Chondrocyte (in vitro differentiated cells): ENCODE results near the gene SLC29A3. TPM values are rescaled to one million over a fixed set of nuclear protein-coding genes. Genes with fewer than 3 reads are reported as not detected.

Experiments used
- DNase-seq: peaks from one replicate; pipeline ENCODE4 v3.0.0; 2021; ENCODE audit warnings: mixed read lengths, low spot score
- H3K27ac Mint-ChIP-seq: one replicate; pipeline ENCODE4 v1.8.0; 2021; ENCODE audit warnings: mild to moderate bottlenecking, moderate library complexity, mixed read lengths; ENCODE audit not compliant: unreplicated experiment
- H3K27me3 Mint-ChIP-seq: 2 replicates; pipeline ENCODE4 v1.8.0; 2021; ENCODE audit warnings: low read depth, mixed read lengths
- H3K36me3 Mint-ChIP-seq: 2 replicates; pipeline ENCODE4 v1.8.0; 2021; ENCODE audit warnings: low read depth, mixed read lengths
- H3K4me1 Mint-ChIP-seq: 2 replicates; pipeline ENCODE4 v1.8.0; 2021; ENCODE audit warnings: low read depth, mild to moderate bottlenecking, mixed read lengths
- H3K4me3 Mint-ChIP-seq: one replicate; pipeline ENCODE4 v1.8.0; 2021; ENCODE audit warnings: mild to moderate bottlenecking, moderate library complexity, mixed read lengths; ENCODE audit not compliant: unreplicated experiment
- H3K9me3 Mint-ChIP-seq: 2 replicates; pipeline ENCODE4 v1.8.0; 2021; ENCODE audit warnings: low read depth, mixed read lengths
- total RNA-seq: library from RNA; stranded (reverse); gene quantifications from 3 replicates; pipeline ENCODE4 v1.2.1, GENCODE V29; 2021
- TF ChIP-seq, protein P1 (sequence below): fragments of 200-600 bp; sonication (generic); IDR thresholded peaks from 2 replicates; pipeline ENCODE4 v1.5.0; 2021; ENCODE audit warnings: antibody characterized with exemption, mild to moderate bottlenecking, moderate library complexity

Gene SLC29A3
- total RNA-seq, 1 donor from 2014 or later: 3.8 TPM

DNA sequence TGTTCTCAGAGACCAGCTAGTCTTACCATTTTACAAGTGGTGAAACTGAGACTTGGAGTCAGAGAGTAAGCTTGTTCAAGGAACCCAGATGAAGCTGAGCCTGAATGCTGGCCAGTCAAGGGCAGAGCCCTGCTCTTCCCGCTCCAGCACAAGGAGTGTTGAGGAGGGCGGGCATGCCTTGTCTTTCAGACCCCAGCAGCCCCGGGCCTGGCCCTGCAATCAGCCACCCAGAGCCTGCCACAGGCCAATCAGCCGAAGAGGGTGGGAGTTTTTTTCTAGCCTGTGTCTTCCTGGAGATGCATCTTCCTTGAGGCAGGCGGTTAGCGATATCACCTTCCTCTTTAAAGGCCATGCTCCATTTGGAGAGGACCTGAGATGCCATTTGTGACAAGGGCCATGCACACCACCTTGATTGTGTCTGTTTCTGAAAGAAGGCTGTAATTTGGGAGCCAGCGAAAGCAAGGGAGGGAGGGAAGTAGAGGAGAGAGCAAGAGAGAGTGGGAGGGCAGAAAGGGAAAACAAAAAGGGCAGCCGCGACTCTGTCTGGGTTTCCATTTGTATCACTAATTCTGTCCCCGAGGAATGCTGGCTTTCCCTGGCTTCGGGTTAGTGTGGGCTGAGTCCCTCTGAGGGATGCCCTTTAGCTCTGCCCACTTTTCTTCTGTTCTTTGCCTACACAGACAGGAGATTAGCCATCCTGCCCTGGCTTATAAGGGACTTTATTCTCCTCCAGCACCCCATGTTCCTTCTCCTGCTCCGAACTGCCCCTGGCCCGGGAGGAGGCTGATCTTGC is 85.6 kb downstream of the SLC29A3 start:
- DNase-seq: no peak
- no peaks in the 10 kb centered on the region for H3K36me3 Mint-ChIP-seq
- H3K9me3 Mint-ChIP-seq: no peaks in the 10 kb centered on the region
- TF ChIP-seq, protein P1, sequence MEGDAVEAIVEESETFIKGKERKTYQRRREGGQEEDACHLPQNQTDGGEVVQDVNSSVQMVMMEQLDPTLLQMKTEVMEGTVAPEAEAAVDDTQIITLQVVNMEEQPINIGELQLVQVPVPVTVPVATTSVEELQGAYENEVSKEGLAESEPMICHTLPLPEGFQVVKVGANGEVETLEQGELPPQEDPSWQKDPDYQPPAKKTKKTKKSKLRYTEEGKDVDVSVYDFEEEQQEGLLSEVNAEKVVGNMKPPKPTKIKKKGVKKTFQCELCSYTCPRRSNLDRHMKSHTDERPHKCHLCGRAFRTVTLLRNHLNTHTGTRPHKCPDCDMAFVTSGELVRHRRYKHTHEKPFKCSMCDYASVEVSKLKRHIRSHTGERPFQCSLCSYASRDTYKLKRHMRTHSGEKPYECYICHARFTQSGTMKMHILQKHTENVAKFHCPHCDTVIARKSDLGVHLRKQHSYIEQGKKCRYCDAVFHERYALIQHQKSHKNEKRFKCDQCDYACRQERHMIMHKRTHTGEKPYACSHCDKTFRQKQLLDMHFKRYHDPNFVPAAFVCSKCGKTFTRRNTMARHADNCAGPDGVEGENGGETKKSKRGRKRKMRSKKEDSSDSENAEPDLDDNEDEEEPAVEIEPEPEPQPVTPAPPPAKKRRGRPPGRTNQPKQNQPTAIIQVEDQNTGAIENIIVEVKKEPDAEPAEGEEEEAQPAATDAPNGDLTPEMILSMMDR: no peak
- H3K4me3 Mint-ChIP-seq: no peak overlapping the region
- peaks cover 64% of the 10 kb centered on the region for H3K27me3 Mint-ChIP-seq
- no peaks in the 10 kb centered on the region for H3K4me1 Mint-ChIP-seq
- H3K27ac Mint-ChIP-seq: no peak overlapping the region

DNA sequence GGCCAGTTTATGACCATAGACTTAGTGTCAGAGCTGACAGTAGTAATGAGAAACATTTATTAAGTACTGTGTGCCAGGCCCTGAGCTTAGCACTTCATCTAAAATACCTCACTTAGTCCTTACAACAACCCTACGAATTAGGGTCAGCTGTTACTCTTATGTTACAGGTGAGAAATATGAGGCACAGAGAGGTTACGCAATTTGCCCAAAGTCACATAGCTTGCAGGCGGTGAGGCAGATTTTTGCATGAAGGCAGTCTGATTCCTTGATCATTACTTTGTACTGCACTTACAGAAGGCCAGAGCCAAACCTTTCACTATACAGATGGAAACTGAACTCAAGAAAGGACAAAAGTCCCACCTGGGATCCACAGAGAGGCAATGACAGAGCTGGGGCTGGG is 87.8 kb downstream of the SLC29A3 start:
- H3K36me3 Mint-ChIP-seq: peaks cover 5% of the 10 kb centered on the region
- no peak for DNase-seq
- no peaks in the 10 kb centered on the region for H3K4me1 Mint-ChIP-seq
- peaks cover 8% of the 10 kb centered on the region for H3K9me3 Mint-ChIP-seq
- no peak overlapping the region for H3K4me3 Mint-ChIP-seq
- H3K27me3 Mint-ChIP-seq: peaks cover 53% of the 10 kb centered on the region
- H3K27ac Mint-ChIP-seq: no peak overlapping the region
- TF ChIP-seq, protein P1: no peak

DNA sequence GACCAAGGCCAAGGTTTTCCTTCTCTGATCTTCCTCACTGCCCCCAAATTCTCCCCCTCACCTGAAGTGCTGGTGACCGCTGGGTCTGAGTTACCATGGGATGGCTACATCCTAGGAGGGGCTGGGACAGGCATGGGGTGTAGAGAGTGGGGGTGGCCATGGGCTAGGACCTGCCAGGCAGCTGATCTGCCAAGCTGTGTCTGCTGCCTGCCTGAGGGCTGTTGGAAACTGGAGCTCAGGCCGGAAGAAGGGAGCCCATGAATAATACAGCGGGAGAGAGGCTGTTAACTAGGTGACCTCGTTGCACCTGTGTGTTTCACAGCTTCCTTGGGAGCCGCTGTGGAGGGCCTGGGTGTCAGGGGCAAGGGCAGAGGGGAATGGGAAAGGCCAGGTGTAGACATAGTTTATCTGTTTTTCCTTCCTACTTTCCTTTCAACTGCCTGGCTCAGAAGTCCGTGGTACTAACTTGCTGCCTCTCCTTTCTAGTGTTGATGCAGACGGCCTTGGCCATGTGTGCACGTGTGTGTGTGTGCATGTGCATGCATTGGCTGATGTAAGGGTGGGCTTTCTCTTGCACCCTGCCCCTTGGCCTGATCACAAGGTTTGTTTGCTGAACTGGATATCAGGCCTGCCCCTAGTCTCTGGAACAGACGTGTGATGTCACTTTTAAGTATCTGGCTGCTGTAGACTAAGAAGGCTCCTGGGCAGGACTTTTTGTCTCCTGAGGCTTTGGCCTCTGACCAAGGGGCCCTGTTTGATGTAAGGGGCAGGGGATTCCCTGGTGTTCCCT is 89.6 kb downstream of the SLC29A3 start:
- Mint-ChIP-seq H3K27ac (no peak overlapping the region), H3K4me3 (no peak overlapping the region), H3K36me3 (peaks cover 7% of the 10 kb centered on the region), H3K27me3 (peaks cover 55% of the 10 kb centered on the region), H3K9me3 (peaks cover 17% of the 10 kb centered on the region), H3K4me1 (no peaks in the 10 kb centered on the region)
- no peak for DNase-seq
- TF ChIP-seq, protein P1: no peak

DNA sequence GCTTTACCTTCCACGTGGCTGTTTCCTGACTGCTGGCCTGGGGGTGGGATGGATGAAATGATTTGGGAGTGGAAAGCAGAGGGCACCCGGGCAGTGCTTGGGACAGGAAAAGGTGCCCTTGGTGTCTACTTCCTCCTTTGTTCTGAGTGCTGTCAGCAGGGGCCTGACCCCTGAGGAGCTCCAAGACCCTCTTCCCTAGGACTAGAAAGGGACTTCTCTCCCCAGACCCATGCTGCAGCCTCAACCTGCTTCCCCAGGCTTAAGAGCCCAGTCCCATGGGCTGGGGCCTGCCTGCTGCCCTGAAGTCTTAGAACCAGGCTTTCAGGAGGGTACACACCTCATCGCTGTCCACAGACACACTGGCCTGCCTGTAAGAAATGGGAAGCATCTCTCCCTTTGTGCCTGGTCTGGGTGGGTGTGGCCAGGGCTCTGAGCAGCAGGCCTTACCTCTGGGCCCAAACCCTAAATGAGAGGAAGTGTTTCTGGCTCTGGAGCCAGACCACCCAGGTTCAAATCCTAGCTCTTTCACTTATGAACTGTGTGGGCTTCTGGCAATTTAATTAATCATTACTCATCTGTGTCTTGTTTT is 90.6 kb downstream of the SLC29A3 start:
- no peak for DNase-seq
- no peak overlapping the region for H3K27ac Mint-ChIP-seq
- H3K36me3 Mint-ChIP-seq: peaks cover 10% of the 10 kb centered on the region
- no peak overlapping the region for H3K4me3 Mint-ChIP-seq
- H3K27me3 Mint-ChIP-seq: peaks cover 59% of the 10 kb centered on the region
- no peaks in the 10 kb centered on the region for H3K4me1 Mint-ChIP-seq
- peaks cover 23% of the 10 kb centered on the region for H3K9me3 Mint-ChIP-seq
- TF ChIP-seq, protein P1: no peak

Other genes starting within 250 kb of the SLC29A3 start
- gene UNC5B, start 106.7 kb upstream of the SLC29A3 start, total RNA-seq: 36.4 to 61.1 TPM (median 57.9 TPM) in 3 replicates
- not detected in 3 replicates for gene CDH23, start 77.7 kb downstream of the SLC29A3 start, total RNA-seq